K562 (cell line): ENCODE measurements around the gene HMGCL. TPM values are rescaled to one million over a fixed set of nuclear protein-coding genes. Genes with fewer than 3 reads are reported as not detected.

Source experiments
- ADNP ChIP-seq: fragments of 200-800 bp; sonication (Bioruptor generic); IDR thresholded peaks from 2 replicates; pipeline ENCODE4 v1.6.1; 2016; ENCODE audit warnings: missing genetic modification characterization, missing compliant biosample characterization
- ELF1 ChIP-seq: fragments of 200-800 bp; sonication (Bioruptor generic); IDR thresholded peaks from 2 replicates; pipeline ENCODE4 v1.6.1; 2016; ENCODE audit warnings: missing genetic modification characterization, missing compliant biosample characterization
- FOXP1 ChIP-seq: sonication (generic); formaldehyde crosslinking; IDR thresholded peaks from 2 replicates; pipeline ENCODE4 v1.8.0; 2022; ENCODE audit warnings: mild to moderate bottlenecking, missing genetic modification reagents
- GATAD2B ChIP-seq: fragments of 450-650 bp; IDR thresholded peaks from 2 replicates; pipeline ENCODE4 v1.6.1; 2017; ENCODE audit warnings: mild to moderate bottlenecking, borderline replicate concordance
- KLF6 ChIP-seq: fragments of 250-450 bp; sonication (Bioruptor Pico); IDR thresholded peaks from 2 replicates; pipeline ENCODE4 v1.4.0; 2020; ENCODE audit warnings: mild to moderate bottlenecking, moderate library complexity, borderline replicate concordance
- polyA plus RNA-seq, 8 experiments: library from polyadenylated mRNA; depleted of rRNA in 4 of 8; stranded (reverse) in 5 of 8; unstranded in 3 of 8; fragments of >200 nt; fragmentation: Nextera tagmentation in 2 of 8; fragmentation: Illumina TruSeq in 1 of 8; extraction: Ambion mirVana in 2 of 8; extraction: Trizol in 1 of 8; gene quantifications; 2 replicates each; pipeline versions ENCODE4 v1.2.1 to v1.2.3, GENCODE V29; 2011 to 2014; ENCODE audit warnings: inconsistent platforms in 1 of 8, missing spikeins in 1 of 8
- total RNA-seq, 7 experiments: library from RNA; depleted of rRNA in 6 of 7; stranded (reverse); fragments of >200 nt in 6 of 7; fragmentation: Illumina TruSeq in 2 of 7; extraction: Trizol in 2 of 7; gene quantifications; 2 replicates each; pipeline versions ENCODE4 v1.2.1 to v1.2.3, GENCODE V29; 2011 to 2021; ENCODE audit warnings: low replicate concordance in 1 of 7
- TF ChIP-seq, protein P1 (sequence below): IDR thresholded peaks from 2 replicates; pipeline ENCODE4 v1.6.1; 2014; ENCODE audit warnings: antibody characterized with exemption
- TF ChIP-seq, protein P2 (sequence below): sonication (generic); formaldehyde crosslinking; IDR thresholded peaks from 2 replicates; pipeline ENCODE4 v1.8.1; 2023; ENCODE audit warnings: missing genetic modification reagents, mild to moderate bottlenecking, borderline replicate concordance

The HMGCL gene
- total and polyA plus RNA-seq, 9 of the 15 experiments (the other 6 are each of a cell fraction or from before 2014, with no cell fraction given): 18.0 to 82.2 (median 24.2) TPM

DNA sequence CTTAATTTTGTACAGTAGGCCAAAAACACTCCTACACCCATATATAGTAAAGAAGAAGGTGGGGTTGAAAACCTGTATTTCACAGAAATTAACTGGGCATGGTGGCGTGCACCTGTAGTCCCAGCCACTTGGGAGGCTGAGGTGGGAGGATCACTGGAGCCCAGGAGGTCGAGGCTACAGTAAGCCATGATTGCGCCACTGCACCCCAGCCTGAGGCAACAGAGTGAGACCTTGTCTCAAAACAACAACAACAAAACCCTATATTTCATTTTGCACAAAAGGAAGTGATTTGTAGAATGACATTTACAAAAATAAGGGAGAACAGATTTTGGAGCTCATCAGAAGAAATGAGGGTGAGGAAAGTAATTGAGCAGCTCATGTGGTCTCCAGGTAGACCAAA lies 36.5 kb downstream of the HMGCL start (continued):
- no peak for TF ChIP-seq FOXP1
- no peak for TF ChIP-seq KLF6
- TF ChIP-seq, protein P1, sequence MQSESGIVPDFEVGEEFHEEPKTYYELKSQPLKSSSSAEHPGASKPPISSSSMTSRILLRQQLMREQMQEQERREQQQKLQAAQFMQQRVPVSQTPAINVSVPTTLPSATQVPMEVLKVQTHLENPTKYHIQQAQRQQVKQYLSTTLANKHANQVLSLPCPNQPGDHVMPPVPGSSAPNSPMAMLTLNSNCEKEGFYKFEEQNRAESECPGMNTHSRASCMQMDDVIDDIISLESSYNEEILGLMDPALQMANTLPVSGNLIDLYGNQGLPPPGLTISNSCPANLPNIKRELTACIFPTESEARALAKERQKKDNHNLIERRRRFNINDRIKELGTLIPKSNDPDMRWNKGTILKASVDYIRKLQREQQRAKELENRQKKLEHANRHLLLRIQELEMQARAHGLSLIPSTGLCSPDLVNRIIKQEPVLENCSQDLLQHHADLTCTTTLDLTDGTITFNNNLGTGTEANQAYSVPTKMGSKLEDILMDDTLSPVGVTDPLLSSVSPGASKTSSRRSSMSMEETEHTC: no peak
- TF ChIP-seq, protein P2, sequence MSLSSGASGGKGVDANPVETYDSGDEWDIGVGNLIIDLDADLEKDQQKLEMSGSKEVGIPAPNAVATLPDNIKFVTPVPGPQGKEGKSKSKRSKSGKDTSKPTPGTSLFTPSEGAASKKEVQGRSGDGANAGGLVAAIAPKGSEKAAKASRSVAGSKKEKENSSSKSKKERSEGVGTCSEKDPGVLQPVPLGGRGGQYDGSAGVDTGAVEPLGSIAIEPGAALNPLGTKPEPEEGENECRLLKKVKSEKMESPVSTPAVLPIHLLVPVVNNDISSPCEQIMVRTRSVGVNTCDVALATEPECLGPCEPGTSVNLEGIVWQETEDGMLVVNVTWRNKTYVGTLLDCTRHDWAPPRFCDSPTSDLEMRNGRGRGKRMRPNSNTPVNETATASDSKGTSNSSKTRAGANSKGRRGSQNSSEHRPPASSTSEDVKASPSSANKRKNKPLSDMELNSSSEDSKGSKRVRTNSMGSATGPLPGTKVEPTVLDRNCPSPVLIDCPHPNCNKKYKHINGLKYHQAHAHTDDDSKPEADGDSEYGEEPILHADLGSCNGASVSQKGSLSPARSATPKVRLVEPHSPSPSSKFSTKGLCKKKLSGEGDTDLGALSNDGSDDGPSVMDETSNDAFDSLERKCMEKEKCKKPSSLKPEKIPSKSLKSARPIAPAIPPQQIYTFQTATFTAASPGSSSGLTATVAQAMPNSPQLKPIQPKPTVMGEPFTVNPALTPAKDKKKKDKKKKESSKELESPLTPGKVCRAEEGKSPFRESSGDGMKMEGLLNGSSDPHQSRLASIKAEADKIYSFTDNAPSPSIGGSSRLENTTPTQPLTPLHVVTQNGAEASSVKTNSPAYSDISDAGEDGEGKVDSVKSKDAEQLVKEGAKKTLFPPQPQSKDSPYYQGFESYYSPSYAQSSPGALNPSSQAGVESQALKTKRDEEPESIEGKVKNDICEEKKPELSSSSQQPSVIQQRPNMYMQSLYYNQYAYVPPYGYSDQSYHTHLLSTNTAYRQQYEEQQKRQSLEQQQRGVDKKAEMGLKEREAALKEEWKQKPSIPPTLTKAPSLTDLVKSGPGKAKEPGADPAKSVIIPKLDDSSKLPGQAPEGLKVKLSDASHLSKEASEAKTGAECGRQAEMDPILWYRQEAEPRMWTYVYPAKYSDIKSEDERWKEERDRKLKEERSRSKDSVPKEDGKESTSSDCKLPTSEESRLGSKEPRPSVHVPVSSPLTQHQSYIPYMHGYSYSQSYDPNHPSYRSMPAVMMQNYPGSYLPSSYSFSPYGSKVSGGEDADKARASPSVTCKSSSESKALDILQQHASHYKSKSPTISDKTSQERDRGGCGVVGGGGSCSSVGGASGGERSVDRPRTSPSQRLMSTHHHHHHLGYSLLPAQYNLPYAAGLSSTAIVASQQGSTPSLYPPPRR (CRISPR knock-in tag): no peak
- no peak for TF ChIP-seq ELF1 (tag)
- no peak for TF ChIP-seq GATAD2B
- no peak for TF ChIP-seq ADNP
